Central memory CD8-positive, alpha-beta T cell (primary cell): ENCODE results near the gene MAPK8.
"Not testable (repeated sequence)": the region's sequence is repeated elsewhere in the genome, so short reads cannot be mapped to it uniquely, and the experiment has no call there.

Source experiments
- ATAC-seq: fragments of 150-1000 bp; cut with Tn5 transposase; replicated peaks from 2 replicates; pipeline ENCODE4 v1.10.0; 2022; ENCODE audit warnings: mild to moderate bottlenecking, moderate FRiP score, moderate number of reproducible peaks; ENCODE audit not compliant: poor library complexity, severe bottlenecking; ENCODE audit errors: extremely low read depth
- DNase-seq, 2 donors: peaks; one replicate each; pipeline ENCODE4 v3.0.0; 2021; ENCODE audit warnings: low spot score in 2 of 2
- H3K27ac Mint-ChIP-seq: one replicate; pipeline ENCODE4 v1.8.0; 2022; ENCODE audit warnings: low read depth, mild to moderate bottlenecking, moderate library complexity, mixed read lengths
- H3K27me3 Mint-ChIP-seq: one replicate; pipeline ENCODE4 v1.8.0; 2022; ENCODE audit warnings: mixed read lengths
- H3K36me3 Mint-ChIP-seq: one replicate; pipeline ENCODE4 v1.8.0; 2022; ENCODE audit warnings: mild to moderate bottlenecking, moderate library complexity, mixed read lengths; ENCODE audit not compliant: insufficient read depth
- H3K4me1 Mint-ChIP-seq: one replicate; pipeline ENCODE4 v1.8.0; 2022; ENCODE audit warnings: mixed read lengths
- H3K4me3 Mint-ChIP-seq: one replicate; pipeline ENCODE4 v1.8.0; 2022; ENCODE audit warnings: mild to moderate bottlenecking, moderate library complexity, mixed read lengths
- H3K9me3 Mint-ChIP-seq: one replicate; pipeline ENCODE4 v1.8.0; 2022; ENCODE audit warnings: mixed read lengths

Gene MAPK8

DNA sequence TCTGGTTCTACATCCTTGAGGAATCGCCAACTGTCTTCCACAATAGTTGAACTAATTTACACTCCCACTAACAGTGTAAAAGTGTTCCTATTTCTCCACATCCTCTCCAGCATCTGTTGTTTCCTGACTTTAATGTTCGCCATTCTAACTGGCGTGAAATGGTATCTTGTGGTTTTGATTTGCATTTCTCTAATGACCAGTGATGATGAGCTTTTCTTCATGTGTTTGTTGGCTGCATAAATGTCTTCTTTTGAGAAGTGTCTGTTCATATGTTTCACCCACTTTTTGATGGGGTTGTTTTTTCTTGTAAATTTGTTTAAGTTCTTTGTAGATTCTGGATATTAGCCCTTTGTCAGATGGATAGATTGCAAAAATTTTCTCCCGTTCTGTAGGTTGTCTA is 41.5 kb downstream of the MAPK8 start:
- not testable (repeated sequence) for H3K27me3 Mint-ChIP-seq, H3K27ac Mint-ChIP-seq, H3K9me3 Mint-ChIP-seq, ATAC-seq, H3K36me3 Mint-ChIP-seq, H3K4me3 Mint-ChIP-seq, DNase-seq
- H3K4me1 Mint-ChIP-seq = peaks cover 34% of the 10 kb centered on the region

DNA sequence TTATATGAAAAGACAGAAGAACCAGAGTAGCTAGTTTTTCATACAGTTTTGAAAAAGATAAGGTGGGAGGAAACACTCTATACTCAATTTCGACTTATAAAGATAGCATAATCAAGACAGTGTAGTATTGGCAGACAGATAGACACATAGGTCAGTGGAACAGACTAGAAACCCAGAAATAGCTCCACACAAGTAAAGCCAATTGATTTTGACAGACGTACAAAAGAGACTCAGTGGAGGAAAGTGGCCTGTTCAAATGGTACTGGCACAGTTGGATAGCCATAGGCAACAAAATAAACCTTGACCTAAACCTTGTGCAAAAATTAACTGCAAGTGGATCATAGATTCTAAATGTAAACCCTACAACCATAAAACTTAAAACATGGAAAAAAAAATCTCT is 46.8 kb downstream of the MAPK8 start:
- Mint-ChIP-seq H3K36me3 (no peaks in the 10 kb centered on the region), H3K9me3 (no peaks in the 10 kb centered on the region), H3K27ac (no peak overlapping the region), H3K4me1 (peaks cover 33% of the 10 kb centered on the region), H3K27me3 (no peaks in the 10 kb centered on the region), H3K4me3 (no peak overlapping the region)
- ATAC-seq = no peak
- DNase-seq = no peak

DNA sequence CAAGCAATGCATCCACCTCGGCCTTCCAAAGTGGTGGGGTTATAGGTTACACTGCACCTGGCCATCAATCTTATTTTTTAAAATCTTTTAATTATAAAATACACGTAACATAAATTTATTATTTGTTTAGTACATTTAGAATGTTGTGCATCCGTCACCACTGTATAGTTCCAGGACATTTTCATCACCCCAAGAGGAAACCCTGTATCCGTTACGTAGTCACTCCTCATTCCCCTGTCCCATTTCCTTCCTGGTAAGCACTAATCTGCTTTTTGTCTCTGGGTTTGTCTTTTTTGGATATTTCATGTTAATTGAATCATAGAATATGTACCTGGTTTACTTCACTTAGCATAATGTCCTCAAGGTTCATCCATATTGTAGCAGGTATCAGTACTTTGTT is 51.2 kb downstream of the MAPK8 start:
- no peak overlapping the region for H3K27ac Mint-ChIP-seq
- H3K9me3 Mint-ChIP-seq = no peaks in the 10 kb centered on the region
- no peak overlapping the region for H3K4me3 Mint-ChIP-seq
- no peak for ATAC-seq
- no peaks in the 10 kb centered on the region for H3K36me3 Mint-ChIP-seq
- H3K27me3 Mint-ChIP-seq = no peaks in the 10 kb centered on the region
- H3K4me1 Mint-ChIP-seq = peaks cover 30% of the 10 kb centered on the region
- DNase-seq = no peak

DNA sequence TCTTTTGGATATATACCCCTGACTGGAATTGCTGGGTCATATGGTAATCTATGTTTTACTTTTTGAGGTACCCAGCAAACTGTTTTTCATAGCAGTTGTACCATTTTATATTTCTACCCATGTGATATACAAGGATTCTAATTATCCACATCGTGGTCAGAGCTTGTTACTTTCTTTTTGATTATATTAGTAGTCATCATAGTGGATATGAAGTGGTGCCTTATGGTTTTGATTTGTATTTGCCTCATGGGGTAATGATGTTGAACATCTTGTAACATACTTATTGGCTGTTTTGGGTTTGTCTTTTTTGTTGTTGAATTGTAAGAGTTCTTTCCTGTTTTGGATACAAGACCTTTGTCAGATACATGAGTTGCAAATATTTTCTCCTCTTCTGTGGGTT is 51.7 kb downstream of the MAPK8 start:
- peaks cover 32% of the 10 kb centered on the region for H3K4me1 Mint-ChIP-seq
- H3K27ac Mint-ChIP-seq = no peak overlapping the region
- no peaks in the 10 kb centered on the region for H3K36me3 Mint-ChIP-seq
- H3K4me3 Mint-ChIP-seq = no peak overlapping the region
- H3K9me3 Mint-ChIP-seq = no peaks in the 10 kb centered on the region
- ATAC-seq (no peak), DNase-seq (no peak)
- H3K27me3 Mint-ChIP-seq = no peaks in the 10 kb centered on the region

DNA sequence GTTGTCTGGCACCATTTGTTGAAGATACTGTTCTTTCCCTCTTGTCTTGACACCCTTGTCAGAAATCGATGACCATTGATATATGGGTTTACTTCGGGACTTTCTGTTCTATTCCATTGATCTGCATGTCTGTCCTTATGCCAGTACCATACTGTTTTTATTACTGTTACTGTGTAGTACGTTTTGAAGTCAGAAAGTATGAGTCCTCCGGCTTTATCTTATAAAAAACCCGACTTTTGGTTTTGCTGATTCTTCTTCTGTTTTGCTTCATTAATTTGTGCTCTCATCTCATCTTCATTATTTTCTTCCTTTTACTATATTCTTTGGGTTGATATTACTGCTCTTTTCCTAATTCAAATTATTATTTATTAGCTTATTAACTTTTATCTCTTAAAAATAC is 52.4 kb downstream of the MAPK8 start:
- H3K9me3 Mint-ChIP-seq = no peaks in the 10 kb centered on the region
- peaks cover 37% of the 10 kb centered on the region for H3K4me1 Mint-ChIP-seq
- DNase-seq (no peak), ATAC-seq (no peak)
- no peak overlapping the region for H3K4me3 Mint-ChIP-seq
- H3K27ac Mint-ChIP-seq = no peak overlapping the region
- no peaks in the 10 kb centered on the region for H3K27me3 Mint-ChIP-seq
- H3K36me3 Mint-ChIP-seq = no peaks in the 10 kb centered on the region

DNA sequence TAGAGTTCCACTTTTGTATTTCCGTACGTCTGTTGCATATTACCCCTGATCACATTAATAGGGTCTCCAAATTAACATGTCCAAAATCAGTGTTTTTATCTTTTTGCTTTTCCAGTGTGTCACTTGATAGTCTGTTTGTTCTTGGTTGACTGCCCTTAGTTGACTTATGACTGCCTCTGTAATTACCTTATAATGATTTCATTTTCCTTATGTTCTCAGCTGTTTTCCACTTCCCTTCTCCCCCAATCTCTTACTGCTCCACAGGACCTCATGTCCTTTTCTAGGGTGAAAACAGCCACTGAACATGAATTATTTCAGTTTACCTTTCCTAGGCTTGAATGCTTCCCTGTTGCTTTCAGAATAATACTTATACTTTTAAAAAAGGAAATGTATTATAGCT is 54.7 kb downstream of the MAPK8 start:
- Mint-ChIP-seq H3K27me3 (no peaks in the 10 kb centered on the region), H3K9me3 (no peaks in the 10 kb centered on the region), H3K4me3 (no peak overlapping the region), H3K36me3 (no peaks in the 10 kb centered on the region), H3K4me1 (peaks cover 34% of the 10 kb centered on the region), H3K27ac (peak overlapping the region; percentile 5)
- ATAC-seq = no peak
- no peak for DNase-seq

DNA sequence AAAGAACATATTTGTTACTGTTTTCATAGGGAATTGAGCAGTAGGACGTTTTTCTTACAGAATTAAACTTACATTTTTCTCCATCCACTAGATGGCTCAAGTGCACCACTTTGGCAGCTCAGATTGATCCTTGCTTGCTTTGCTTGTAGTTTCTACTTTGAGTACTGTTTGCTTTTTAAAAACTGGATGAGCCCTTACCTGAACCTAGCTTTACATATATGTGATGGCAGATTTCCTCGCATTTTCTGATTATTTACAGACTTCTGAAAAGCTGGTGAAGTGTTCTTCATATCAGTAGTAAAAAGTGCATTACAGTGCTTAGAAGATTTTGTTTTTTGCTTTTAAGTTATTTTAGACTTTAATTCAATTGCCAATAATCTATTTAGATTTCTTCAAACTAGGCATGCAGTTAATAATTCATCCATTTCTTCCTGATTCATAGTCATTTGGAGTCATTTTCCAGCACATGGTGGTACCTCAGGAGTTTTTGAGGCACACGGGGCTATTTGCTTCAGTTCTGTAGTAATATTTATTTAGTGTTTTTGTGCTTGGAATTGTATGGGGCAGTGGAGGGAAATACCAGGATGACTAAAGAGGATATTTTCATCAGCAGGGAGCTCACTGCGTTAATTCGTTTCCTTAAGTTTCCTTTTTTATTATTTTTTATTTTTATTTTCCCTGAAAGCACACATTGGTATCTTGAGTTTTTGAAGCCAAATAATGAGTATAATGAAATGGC is 57.3 kb downstream of the MAPK8 start:
- DNase-seq (no peak), ATAC-seq (no peak)
- H3K4me3 Mint-ChIP-seq = no peak overlapping the region
- H3K27ac Mint-ChIP-seq = peak overlapping the region; percentile 36
- H3K36me3 Mint-ChIP-seq = no peaks in the 10 kb centered on the region
- peaks cover 28% of the 10 kb centered on the region for H3K4me1 Mint-ChIP-seq
- H3K9me3 Mint-ChIP-seq = no peaks in the 10 kb centered on the region
- no peaks in the 10 kb centered on the region for H3K27me3 Mint-ChIP-seq

DNA sequence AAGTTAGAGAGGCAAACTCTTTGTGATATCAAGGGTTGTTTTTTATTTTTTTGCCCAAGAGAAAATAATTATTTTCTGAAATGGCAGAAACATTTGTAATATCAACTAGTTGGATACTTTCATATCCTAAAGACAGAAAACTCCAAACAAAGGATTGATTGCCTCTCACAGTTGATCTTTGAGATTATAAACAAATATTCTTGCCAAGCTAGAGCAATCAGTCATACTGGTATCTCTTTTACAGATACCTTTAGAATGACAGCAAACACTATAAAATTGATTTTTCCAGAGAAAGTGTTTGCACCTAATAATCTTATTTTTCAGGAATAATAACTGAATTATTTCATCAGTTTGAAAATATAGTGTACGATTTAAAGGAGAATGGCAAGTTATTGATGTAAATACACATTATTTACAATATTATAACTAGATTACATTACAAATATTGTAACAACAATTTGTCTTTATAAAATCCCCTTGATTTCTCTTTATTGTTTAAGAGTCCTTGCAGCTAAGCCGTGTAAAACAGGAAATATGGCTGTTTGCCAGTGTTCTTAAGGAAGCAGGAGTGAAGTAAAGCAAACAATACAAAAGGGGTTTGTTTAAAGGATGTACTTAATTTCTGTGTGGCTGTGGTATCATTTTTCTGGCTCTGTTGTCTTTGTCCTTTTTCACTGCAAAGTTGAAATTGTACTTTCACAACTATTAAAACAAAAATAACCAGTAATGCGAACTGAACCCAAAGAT is 58.4 kb downstream of the MAPK8 start:
- H3K4me3 Mint-ChIP-seq = no peak overlapping the region
- H3K36me3 Mint-ChIP-seq = no peaks in the 10 kb centered on the region
- no peaks in the 10 kb centered on the region for H3K9me3 Mint-ChIP-seq
- H3K4me1 Mint-ChIP-seq = peaks cover 28% of the 10 kb centered on the region
- no peak overlapping the region for H3K27ac Mint-ChIP-seq
- no peaks in the 10 kb centered on the region for H3K27me3 Mint-ChIP-seq
- no peak for DNase-seq
- no peak for ATAC-seq

DNA sequence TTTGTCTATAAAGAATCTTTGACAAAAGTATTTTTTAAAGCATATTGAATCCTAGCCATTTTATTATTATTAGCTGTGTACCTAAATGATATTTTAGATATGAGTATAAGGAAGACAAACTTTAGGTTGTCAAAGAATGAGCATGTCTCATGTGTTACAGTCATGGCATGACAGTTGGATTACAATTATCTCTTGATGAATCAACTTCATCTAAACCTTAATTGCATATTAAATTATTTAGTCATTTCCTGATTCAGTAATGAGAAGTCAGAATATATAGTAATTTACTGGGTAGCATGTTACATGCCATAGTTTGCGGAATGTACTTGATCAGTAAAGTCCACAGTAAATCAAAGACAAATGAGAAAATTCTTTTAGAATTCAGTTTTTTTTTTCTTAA is 59.2 kb downstream of the MAPK8 start:
- H3K4me1 Mint-ChIP-seq = peaks cover 28% of the 10 kb centered on the region
- ATAC-seq = no peak
- H3K9me3 Mint-ChIP-seq = no peaks in the 10 kb centered on the region
- H3K36me3 Mint-ChIP-seq = no peaks in the 10 kb centered on the region
- no peak overlapping the region for H3K27ac Mint-ChIP-seq
- H3K4me3 Mint-ChIP-seq = no peak overlapping the region
- no peaks in the 10 kb centered on the region for H3K27me3 Mint-ChIP-seq
- DNase-seq = no peak

DNA sequence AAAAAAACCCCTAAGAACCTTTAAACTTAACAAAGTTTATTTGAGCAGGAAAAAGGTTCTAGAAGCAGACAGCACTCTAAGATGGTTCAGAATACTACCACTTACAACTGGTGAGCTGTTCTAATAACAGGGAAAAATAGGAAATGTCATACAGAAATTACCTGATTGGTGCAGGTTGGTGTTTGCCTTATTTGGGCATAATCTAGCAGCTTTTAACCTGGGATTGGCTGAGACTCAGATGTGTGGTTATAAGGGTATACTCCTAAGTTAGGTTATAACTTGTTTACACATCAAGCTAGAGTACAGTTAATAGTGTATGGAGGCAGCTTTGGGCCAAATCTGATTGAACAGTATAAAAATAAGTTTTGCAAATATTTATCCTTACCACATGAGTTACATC is 59.8 kb downstream of the MAPK8 start:
- no peak overlapping the region for H3K27ac Mint-ChIP-seq
- no peaks in the 10 kb centered on the region for H3K9me3 Mint-ChIP-seq
- ATAC-seq (no peak), DNase-seq (no peak)
- H3K27me3 Mint-ChIP-seq = no peaks in the 10 kb centered on the region
- no peaks in the 10 kb centered on the region for H3K36me3 Mint-ChIP-seq
- no peak overlapping the region for H3K4me3 Mint-ChIP-seq
- peaks cover 26% of the 10 kb centered on the region for H3K4me1 Mint-ChIP-seq

DNA sequence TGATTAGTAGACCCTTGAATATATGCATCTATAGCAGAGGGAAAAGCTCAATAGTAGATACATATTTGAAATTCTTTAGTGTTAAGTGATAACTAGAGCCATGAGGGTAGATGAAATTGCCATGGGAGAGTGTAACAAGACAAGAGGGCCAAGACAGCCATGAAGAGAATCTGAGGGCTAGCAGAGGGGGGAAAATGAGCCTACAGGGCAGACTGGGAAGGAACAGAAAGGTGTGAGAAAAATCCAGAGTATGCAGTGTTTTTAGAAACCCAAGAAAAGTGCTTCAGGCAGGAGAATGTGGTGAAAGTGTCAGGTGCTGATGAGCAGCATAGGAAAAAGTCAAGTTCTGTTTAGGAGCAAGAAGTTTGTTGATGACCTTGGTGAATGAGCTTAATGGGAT is 63.0 kb downstream of the MAPK8 start:
- Mint-ChIP-seq H3K4me3 (no peak overlapping the region), H3K36me3 (no peaks in the 10 kb centered on the region), H3K27me3 (no peaks in the 10 kb centered on the region), H3K4me1 (peaks cover 14% of the 10 kb centered on the region), H3K9me3 (peaks cover 5% of the 10 kb centered on the region), H3K27ac (no peak overlapping the region)
- DNase-seq (no peak), ATAC-seq (no peak)

DNA sequence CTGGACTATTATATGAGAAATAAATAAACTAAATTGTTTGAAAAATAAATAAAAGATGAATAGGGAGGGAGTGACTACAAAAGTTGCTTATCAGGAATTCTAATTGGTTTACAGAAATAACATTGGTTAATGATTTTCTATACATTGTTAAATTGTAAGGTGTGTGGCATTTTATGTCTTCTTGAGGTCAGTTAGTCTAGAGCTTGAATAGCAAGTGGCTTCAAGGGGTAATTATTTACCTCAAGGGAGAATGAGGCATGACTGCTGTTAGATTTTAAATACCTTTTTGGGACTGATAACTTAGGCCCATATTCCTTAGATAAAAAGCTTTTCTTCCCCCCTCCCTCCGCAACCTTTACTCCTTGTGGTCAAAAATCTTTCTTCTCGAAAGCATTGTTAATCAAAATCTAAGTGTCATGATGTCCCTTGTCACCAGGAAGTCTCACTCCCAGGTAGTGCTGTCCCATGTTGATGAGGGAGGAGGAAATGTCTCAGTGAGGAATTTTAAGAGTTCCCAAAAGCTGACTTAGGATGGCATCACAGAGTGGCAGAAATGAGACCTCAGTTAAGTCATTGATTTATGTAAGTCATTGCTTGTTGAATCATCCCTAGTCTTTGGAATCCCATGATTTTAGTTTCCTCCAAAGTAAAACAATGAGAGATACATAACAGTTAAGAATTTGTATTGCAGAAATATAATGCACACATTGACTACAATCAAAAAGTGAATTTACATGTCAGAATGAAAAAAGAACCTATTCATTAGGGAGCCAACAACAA is 71.5 kb downstream of the MAPK8 start:
- DNase-seq (no peak), ATAC-seq (no peak)
- no peak overlapping the region for H3K27ac Mint-ChIP-seq
- no peak overlapping the region for H3K4me3 Mint-ChIP-seq
- H3K4me1 Mint-ChIP-seq = peaks cover 6% of the 10 kb centered on the region
- peaks cover 5% of the 10 kb centered on the region for H3K9me3 Mint-ChIP-seq
- H3K36me3 Mint-ChIP-seq = no peaks in the 10 kb centered on the region
- H3K27me3 Mint-ChIP-seq = no peaks in the 10 kb centered on the region

DNA sequence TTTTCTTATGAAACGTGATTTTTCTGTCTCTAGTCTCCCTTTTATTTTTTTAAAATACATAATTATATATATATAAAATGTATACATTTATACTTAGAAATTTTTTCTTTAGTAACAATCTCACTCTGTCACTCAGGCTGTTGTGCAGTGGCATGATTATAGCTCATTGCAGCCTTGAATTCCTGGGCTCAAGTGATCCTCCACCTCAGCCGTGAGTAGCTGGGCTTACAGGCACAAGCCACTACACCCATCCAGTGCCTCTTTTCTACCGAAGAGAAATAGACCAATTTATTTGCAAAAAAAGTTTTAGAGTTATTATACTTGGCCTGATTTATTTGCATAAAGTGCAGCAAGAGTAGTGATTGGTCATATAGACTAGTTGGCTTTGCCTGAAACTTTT is 72.2 kb downstream of the MAPK8 start:
- H3K4me3 Mint-ChIP-seq = no peak overlapping the region
- DNase-seq (no peak), ATAC-seq (no peak)
- H3K27me3 Mint-ChIP-seq = no peaks in the 10 kb centered on the region
- H3K4me1 Mint-ChIP-seq = peaks cover 6% of the 10 kb centered on the region
- H3K9me3 Mint-ChIP-seq = peaks cover 5% of the 10 kb centered on the region
- H3K36me3 Mint-ChIP-seq = no peaks in the 10 kb centered on the region
- H3K27ac Mint-ChIP-seq = no peak overlapping the region
